OCI-LY1 (cell line): ENCODE measurements around the gene KRT84.

Source experiments
- H2AFZ ChIP-seq: fragments of 200-600 bp; sonication (generic), shearing (Covaris generic); 2 replicates; pipeline ENCODE4 v1.6.0; 2014; ENCODE audit warnings: antibody characterized with exemption, mild to moderate bottlenecking, low read length
- H3F3A ChIP-seq: fragments of 200-600 bp; sonication (generic), shearing (Covaris generic); 2 replicates; pipeline ENCODE4 v1.6.0; 2014; ENCODE audit warnings: mild to moderate bottlenecking, antibody characterized with exemption, low read length, moderate library complexity; ENCODE audit not compliant: insufficient read depth
- H3K27ac ChIP-seq: fragments of 200-600 bp; sonication (generic); 2 replicates; pipeline ENCODE4 v1.5.1; 2014; ENCODE audit warnings: low read length, mixed run types, mild to moderate bottlenecking, low read depth; ENCODE audit not compliant: poor library complexity, severe bottlenecking
- H3K27me3 ChIP-seq: fragments of 200-600 bp; sonication (generic); 2 replicates; pipeline ENCODE4 v1.6.0; 2014; ENCODE audit warnings: antibody characterized with exemption, mild to moderate bottlenecking, low read length, moderate library complexity; ENCODE audit not compliant: insufficient read depth
- H3K36me3 ChIP-seq: fragments of 200-600 bp; sonication (generic); 2 replicates; pipeline ENCODE4 v1.6.1; 2014; ENCODE audit warnings: mild to moderate bottlenecking, antibody characterized with exemption, low read length, moderate library complexity, mixed read lengths; ENCODE audit not compliant: insufficient read depth
- H3K4me1 ChIP-seq: fragments of 200-600 bp; sonication (generic); 2 replicates; pipeline ENCODE4 v1.5.1; 2014; ENCODE audit warnings: mild to moderate bottlenecking, low read length, moderate library complexity; ENCODE audit not compliant: insufficient read depth, severe bottlenecking
- H3K4me2 ChIP-seq: fragments of 200-600 bp; sonication (generic), shearing (Covaris generic); 2 replicates; pipeline ENCODE4 v1.6.1; 2014; ENCODE audit warnings: low read length
- H3K4me3 ChIP-seq: fragments of 200-600 bp; sonication (generic); 2 replicates; pipeline ENCODE4 v1.5.1; 2014; ENCODE audit warnings: low read length, low read depth, mild to moderate bottlenecking, mixed read lengths; ENCODE audit not compliant: poor library complexity, severe bottlenecking
- H3K79me2 ChIP-seq: fragments of 200-600 bp; shearing (Covaris generic); 2 replicates; pipeline ENCODE4 v1.6.1; 2016; ENCODE audit warnings: mixed run types, low read length, mixed read lengths; ENCODE audit not compliant: insufficient read depth
- H3K9ac ChIP-seq: fragments of 200-600 bp; sonication (generic), shearing (Covaris generic); 2 replicates; pipeline ENCODE4 v1.6.1; 2014; ENCODE audit warnings: mild to moderate bottlenecking, low read length, mixed read lengths
- H3K9me2 ChIP-seq: fragments of 200-600 bp; sonication (generic), shearing (Covaris generic); 2 replicates; pipeline ENCODE4 v1.6.1; 2014; ENCODE audit warnings: low read depth, mild to moderate bottlenecking, low read length, mixed read lengths
- H3K9me3 ChIP-seq: fragments of 200-600 bp; shearing (Covaris generic); 2 replicates; pipeline ENCODE4 v1.6.1; 2014; ENCODE audit warnings: low read length, mixed read lengths
- H4K20me1 ChIP-seq: fragments of 200-600 bp; sonication (generic), shearing (Covaris generic); 2 replicates; pipeline ENCODE4 v1.6.0; 2016; ENCODE audit warnings: mild to moderate bottlenecking, low read length; ENCODE audit not compliant: insufficient read depth
- EZH2 ChIP-seq: fragments of 200-600 bp; sonication (generic), shearing (Covaris generic); IDR thresholded peaks from 2 replicates; pipeline ENCODE4 v1.8.0; 2017; ENCODE audit warnings: borderline replicate concordance, mixed run types, mild to moderate bottlenecking, antibody characterized with exemption, low read length, moderate library complexity, mixed read lengths
- TF ChIP-seq, protein P1 (sequence below): fragments of 200-600 bp; sonication (generic), shearing (Covaris generic); IDR thresholded peaks from 2 replicates; pipeline ENCODE4 v1.5.1; 2017; ENCODE audit warnings: mild to moderate bottlenecking, antibody characterized with exemption, low read length, moderate library complexity, mixed read lengths

The KRT84 gene

DNA sequence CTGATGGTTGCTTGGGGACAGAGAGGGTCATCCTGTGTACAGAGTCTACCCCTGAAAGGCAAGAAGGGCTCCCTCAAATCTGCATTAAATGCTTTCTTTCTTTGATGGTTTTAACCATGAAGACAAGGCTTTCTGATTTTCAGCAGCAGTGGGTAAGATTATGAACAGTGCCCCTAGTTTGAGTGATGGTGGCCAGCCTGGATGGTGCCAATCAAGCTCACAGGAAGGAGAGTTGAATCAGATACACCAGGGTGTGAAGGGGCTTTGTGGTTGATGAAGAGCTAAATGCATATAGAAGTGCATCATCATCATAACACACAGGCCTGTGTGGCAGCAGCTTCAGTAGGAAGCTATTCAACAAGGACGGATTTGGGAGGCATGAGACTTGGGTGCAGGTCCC lies 23.9 kb downstream of the KRT84 start:
- Histone ChIP-seq H3K79me2 (no peaks in the 10 kb centered on the region), H3K9ac (no peak overlapping the region), H3K9me3 (no peaks in the 10 kb centered on the region), H3K9me2 (no peaks in the 10 kb centered on the region), H2AFZ (no peak overlapping the region), H3K36me3 (no peaks in the 10 kb centered on the region), H3F3A (no peaks in the 10 kb centered on the region), H3K4me1 (peaks cover 23% of the 10 kb centered on the region), H3K4me2 (no peak overlapping the region), H3K4me3 (no peak overlapping the region), H3K27ac (no peak overlapping the region), H4K20me1 (no peaks in the 10 kb centered on the region), H3K27me3 (no peaks in the 10 kb centered on the region)
- no peak for TF ChIP-seq EZH2
- TF ChIP-seq, protein P1, sequence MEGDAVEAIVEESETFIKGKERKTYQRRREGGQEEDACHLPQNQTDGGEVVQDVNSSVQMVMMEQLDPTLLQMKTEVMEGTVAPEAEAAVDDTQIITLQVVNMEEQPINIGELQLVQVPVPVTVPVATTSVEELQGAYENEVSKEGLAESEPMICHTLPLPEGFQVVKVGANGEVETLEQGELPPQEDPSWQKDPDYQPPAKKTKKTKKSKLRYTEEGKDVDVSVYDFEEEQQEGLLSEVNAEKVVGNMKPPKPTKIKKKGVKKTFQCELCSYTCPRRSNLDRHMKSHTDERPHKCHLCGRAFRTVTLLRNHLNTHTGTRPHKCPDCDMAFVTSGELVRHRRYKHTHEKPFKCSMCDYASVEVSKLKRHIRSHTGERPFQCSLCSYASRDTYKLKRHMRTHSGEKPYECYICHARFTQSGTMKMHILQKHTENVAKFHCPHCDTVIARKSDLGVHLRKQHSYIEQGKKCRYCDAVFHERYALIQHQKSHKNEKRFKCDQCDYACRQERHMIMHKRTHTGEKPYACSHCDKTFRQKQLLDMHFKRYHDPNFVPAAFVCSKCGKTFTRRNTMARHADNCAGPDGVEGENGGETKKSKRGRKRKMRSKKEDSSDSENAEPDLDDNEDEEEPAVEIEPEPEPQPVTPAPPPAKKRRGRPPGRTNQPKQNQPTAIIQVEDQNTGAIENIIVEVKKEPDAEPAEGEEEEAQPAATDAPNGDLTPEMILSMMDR, result no peak

DNA sequence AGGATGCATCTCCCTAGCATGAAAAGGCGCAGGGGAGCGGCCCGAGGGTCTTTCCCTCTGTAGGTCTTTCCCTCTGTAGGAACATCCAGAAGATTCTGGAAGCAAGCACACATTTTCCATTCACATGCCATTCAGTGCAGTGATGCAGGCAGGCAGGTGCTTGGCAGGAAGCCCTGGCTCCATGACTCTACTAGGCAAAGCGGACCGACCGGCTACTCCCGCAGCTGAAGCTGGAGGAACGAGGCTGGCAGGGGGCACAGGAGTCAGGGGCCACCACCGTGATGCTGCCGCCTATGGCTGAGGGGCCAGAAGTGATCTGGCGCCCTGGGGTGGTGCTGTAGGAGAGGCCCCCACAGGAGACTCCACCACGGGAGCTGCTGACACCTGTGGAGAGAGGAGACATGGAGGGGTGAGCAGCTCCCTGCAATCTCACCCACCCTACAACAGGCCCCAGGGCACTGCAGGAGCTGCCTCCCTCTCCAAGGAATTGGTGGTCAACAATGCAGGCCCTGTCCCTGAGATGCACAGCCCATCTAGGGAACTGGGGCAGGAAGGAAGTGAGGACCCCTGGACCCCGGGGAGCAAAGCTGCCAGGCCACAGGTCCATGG lies 24.7 kb downstream of the KRT84 start:
- no peak overlapping the region for H2AFZ ChIP-seq
- no peaks in the 10 kb centered on the region for H3K9me2 ChIP-seq
- H3K4me1 ChIP-seq, result peaks cover 23% of the 10 kb centered on the region
- H3K27ac ChIP-seq, result no peak overlapping the region
- H3K27me3 ChIP-seq, result no peaks in the 10 kb centered on the region
- H3K36me3 ChIP-seq, result no peaks in the 10 kb centered on the region
- H3K4me2 ChIP-seq, result no peak overlapping the region
- H3K9me3 ChIP-seq, result no peaks in the 10 kb centered on the region
- no peaks in the 10 kb centered on the region for H3F3A ChIP-seq
- no peaks in the 10 kb centered on the region for H3K79me2 ChIP-seq
- H3K4me3 ChIP-seq, result no peak overlapping the region
- H4K20me1 ChIP-seq, result no peaks in the 10 kb centered on the region
- TF ChIP-seq, protein P1, result no peak
- TF ChIP-seq EZH2, result no peak
- no peak overlapping the region for H3K9ac ChIP-seq

DNA sequence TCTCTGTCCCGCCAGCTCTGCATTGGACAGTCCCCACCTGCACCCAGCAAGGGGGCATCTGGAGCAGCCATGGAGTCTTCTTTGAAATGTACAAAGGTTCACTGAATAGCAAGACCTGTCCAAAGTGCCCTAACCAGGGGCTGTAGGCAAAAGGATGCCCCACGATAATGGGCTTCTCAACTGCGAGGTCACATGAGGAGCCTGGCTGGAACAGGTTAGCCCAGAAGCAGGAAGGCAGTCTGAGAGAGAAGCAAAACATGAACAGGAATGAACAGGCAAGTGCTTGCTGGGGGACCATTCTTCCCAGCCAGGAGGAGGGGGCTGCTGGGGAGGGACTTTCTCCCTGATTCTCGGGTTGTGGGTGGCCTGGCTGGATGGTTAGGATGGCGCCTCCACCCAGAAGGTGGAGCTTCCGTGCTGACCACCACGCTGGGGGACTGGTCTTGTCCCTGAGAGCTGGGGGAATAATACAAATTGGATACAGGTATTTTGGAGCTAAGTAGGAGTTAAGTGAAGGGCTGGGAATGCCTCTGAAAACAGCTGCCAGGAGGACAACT lies 25.3 kb downstream of the KRT84 start:
- Histone ChIP-seq H3K9me2 (no peaks in the 10 kb centered on the region), H3K36me3 (no peaks in the 10 kb centered on the region), H2AFZ (no peak overlapping the region), H3F3A (no peaks in the 10 kb centered on the region), H3K4me2 (no peak overlapping the region), H3K27me3 (no peaks in the 10 kb centered on the region), H3K4me3 (no peak overlapping the region), H3K9me3 (no peaks in the 10 kb centered on the region), H3K9ac (no peak overlapping the region), H4K20me1 (no peaks in the 10 kb centered on the region), H3K4me1 (peaks cover 23% of the 10 kb centered on the region), H3K27ac (no peak overlapping the region), H3K79me2 (no peaks in the 10 kb centered on the region)
- TF ChIP-seq, protein P1, result no peak
- TF ChIP-seq EZH2, result no peak
